Measurements from ENCODE around the gene SEMA6A.
"Not testable (repeated sequence)": the region's sequence is repeated elsewhere in the genome, so short reads cannot be mapped to it uniquely, and the experiment has no call there.

Gene SEMA6A

GRCh38 chr5:116546033-116546742 is 28.4 kb downstream of the SEMA6A start:
- no peak for TF ChIP-seq ZNF274 (IDR thresholded peaks at IDR 0.05; ENCODE audit: low read depth, low read length)
- H3K4me3 ChIP-seq (ENCODE audit: low read length), result no peak overlapping the region

GRCh38 chr5:116545465-116545864 is 29.2 kb downstream of the SEMA6A start:
- not testable (repeated sequence) for H3K4me3 ChIP-seq (ENCODE audit: low read length)

- no peak overlapping the region for H3K4me3 ChIP-seq (ENCODE audit: low read length)
- TF ChIP-seq ZNF274 (IDR thresholded peaks at IDR 0.05; ENCODE audit: low read depth, low read length), result no peak
Measured at GRCh38 chr5:116544531-116545241, 29.9 kb downstream of the SEMA6A start.

GRCh38 chr5:116543501-116543900 is 31.1 kb downstream of the SEMA6A start:
- no peak for TF ChIP-seq ZNF274 (IDR thresholded peaks at IDR 0.05; ENCODE audit: low read depth, low read length)
- H3K4me3 ChIP-seq (ENCODE audit: low read length), result no peak overlapping the region

- no peak overlapping the region for H3K4me3 ChIP-seq (ENCODE audit: low read length)
- no peak for TF ChIP-seq ZNF274 (IDR thresholded peaks at IDR 0.05; ENCODE audit: low read depth, low read length)
Measured at GRCh38 chr5:116542619-116543018, 32.0 kb downstream of the SEMA6A start.

- no peak overlapping the region for H3K4me3 ChIP-seq (ENCODE audit: low read length)
- TF ChIP-seq ZNF274 (IDR thresholded peaks at IDR 0.05; ENCODE audit: low read depth, low read length), result no peak
Measured at GRCh38 chr5:116539222-116539621, 35.4 kb downstream of the SEMA6A start.

GRCh38 chr5:116536316-116537083 is 38.1 kb downstream of the SEMA6A start:
- H3K4me3 ChIP-seq (ENCODE audit: low read length), result no peak overlapping the region
- no peak for TF ChIP-seq ZNF274 (IDR thresholded peaks at IDR 0.05; ENCODE audit: low read depth, low read length)

GRCh38 chr5:116534964-116535651 is 39.5 kb downstream of the SEMA6A start:
- TF ChIP-seq ZNF274 (IDR thresholded peaks at IDR 0.05; ENCODE audit: low read depth, low read length), result no peak
- no peak overlapping the region for H3K4me3 ChIP-seq (ENCODE audit: low read length)

GRCh38 chr5:116532762-116533525 is 41.7 kb downstream of the SEMA6A start:
- TF ChIP-seq ZNF274 (IDR thresholded peaks at IDR 0.05; ENCODE audit: low read depth, low read length), result no peak
- no peak overlapping the region for H3K4me3 ChIP-seq (ENCODE audit: low read length)

- TF ChIP-seq ZNF274 (IDR thresholded peaks at IDR 0.05; ENCODE audit: low read depth, low read length), result no peak
Measured at GRCh38 chr5:116531635-116532034, 43.0 kb downstream of the SEMA6A start.

GRCh38 chr5:116531117-116531516 is 43.5 kb downstream of the SEMA6A start:
- no peak overlapping the region for H3K4me3 ChIP-seq (ENCODE audit: low read length)
- no peak for TF ChIP-seq ZNF274 (IDR thresholded peaks at IDR 0.05; ENCODE audit: low read depth, low read length)

More at GRCh38 chr5:116531635-116532034, 43.0 kb downstream of the SEMA6A start:
- no peak overlapping the region for H3K4me3 ChIP-seq (ENCODE audit: low read length)

GRCh38 chr5:116530276-116530675 is 44.3 kb downstream of the SEMA6A start:
- TF ChIP-seq ZNF274 (IDR thresholded peaks at IDR 0.05; ENCODE audit: low read depth, low read length), result no peak
- no peak overlapping the region for H3K4me3 ChIP-seq (ENCODE audit: low read length)

- no peak overlapping the region for H3K4me3 ChIP-seq (ENCODE audit: low read length)
- TF ChIP-seq ZNF274 (IDR thresholded peaks at IDR 0.05; ENCODE audit: low read depth, low read length), result no peak
Measured at GRCh38 chr5:116529615-116530014, 45.0 kb downstream of the SEMA6A start.

Data from GM08714 (cell line).